CD4-positive, alpha-beta T cell (primary cell): ENCODE measurements around the gene CDK16. TPM values are rescaled to one million over a fixed set of nuclear protein-coding genes. Genes with fewer than 3 reads are reported as not detected.
A peak's percentile ranks its signal among the peaks of the same experiment; 100 is the strongest.

Experiments
- ATAC-seq: fragments of 200-7000 bp; cut with Tn5 transposase; one replicate; pipeline ENCODE4 v1.10.0; 2022; ENCODE audit warnings: mild to moderate bottlenecking; ENCODE audit not compliant: poor library complexity
- CTCF ChIA-PET: fragments of 350-600 bp; sonication (Branson Sonifier 250); formaldehyde crosslinking; loops from one replicate; lab custom pipeline; 2021; ENCODE audit warnings: antibody characterized with exemption, inconsistent platforms; lab: Charles Lee
- POLR2A ChIA-PET: fragments of 350-600 bp; sonication (Branson Sonifier 250); formaldehyde crosslinking; loops from one replicate; lab custom pipeline; 2021; ENCODE audit warnings: antibody characterized with exemption, inconsistent platforms; lab: Charles Lee
- DNase-seq, 14 experiments: peaks; one replicate each; pipeline ENCODE4 v3.0.0-alpha.2; 2013 to 2020; ENCODE audit warnings: mixed read lengths in 2 of 14
- H3K27ac ChIP-seq, 2 donors: one replicate each; pipeline versions ENCODE4 v1.5.1 to v1.7.0; 2013; ENCODE audit warnings: low read length in 2 of 2, low read depth in 1 of 2, mild to moderate bottlenecking in 1 of 2
- H3K27me3 ChIP-seq, 2 experiments: 1 replicate in 1 of 2; 2 replicates in 1 of 2; pipeline versions ENCODE4 v1.6.1 to v1.7.0; 2013; ENCODE audit warnings: low read length in 2 of 2, control low read depth in 1 of 2, mild to moderate bottlenecking in 1 of 2, moderate library complexity in 1 of 2; ENCODE audit not compliant: insufficient read depth in 2 of 2, control insufficient read depth in 1 of 2
- H3K36me3 ChIP-seq: one replicate; pipeline ENCODE4 v1.6.1; 2013; ENCODE audit warnings: low read length, control low read depth; ENCODE audit not compliant: insufficient read depth
- H3K4me1 ChIP-seq: one replicate; pipeline ENCODE4 v1.6.1; 2013; ENCODE audit warnings: low read length, control low read depth; ENCODE audit not compliant: insufficient read depth
- H3K4me3 ChIP-seq: one replicate; pipeline ENCODE4 v1.5.1; 2013; ENCODE audit warnings: mild to moderate bottlenecking, low read length, moderate library complexity
- H3K9me3 ChIP-seq, 2 experiments: 1 replicate in 1 of 2; 2 replicates in 1 of 2; pipeline versions ENCODE4 v1.6.1 to v1.7.0; 2013; ENCODE audit warnings: low read length in 2 of 2, mild to moderate bottlenecking in 2 of 2, control low read depth in 1 of 2, moderate library complexity in 1 of 2; ENCODE audit not compliant: control insufficient read depth in 1 of 2, insufficient read depth in 1 of 2
- H3K27ac Mint-ChIP-seq: one replicate; pipeline ENCODE4 v1.8.0; 2020; ENCODE audit warnings: mixed read lengths
- H3K27me3 Mint-ChIP-seq: one replicate; pipeline ENCODE4 v1.8.0; 2021; ENCODE audit warnings: mixed read lengths
- H3K36me3 Mint-ChIP-seq: one replicate; pipeline ENCODE4 v1.8.0; 2021; ENCODE audit warnings: low read depth, mixed read lengths
- H3K4me1 Mint-ChIP-seq: one replicate; pipeline ENCODE4 v1.8.0; 2021; ENCODE audit warnings: low read depth, mixed read lengths
- H3K4me3 Mint-ChIP-seq: one replicate; pipeline ENCODE4 v1.8.0; 2020; ENCODE audit warnings: mild to moderate bottlenecking, mixed read lengths
- H3K9me3 Mint-ChIP-seq: one replicate; pipeline ENCODE4 v1.8.0; 2020; ENCODE audit warnings: mixed read lengths
- intact Hi-C, 2 experiments: fragments of 100-400 bp; cut with DNase I in 1 of 2; cut with micrococcal nuclease in 1 of 2; formaldehyde crosslinking; loops; one replicate each; pipeline versions ENCODE4 v1.15.1 to v1.9.0; 2023 to 2025; cut with DNase I, micrococcal nuclease
- total RNA-seq, 174 experiments: library from RNA in 2 of 174; stranded (reverse) in 2 of 174; gene quantifications; one replicate each; pipeline ENCODE4 v1.2.3 and lab custom pipeline; 2021 to 2026
- TF ChIP-seq, protein P1 (sequence below): fragments of 200-600 bp; IDR thresholded peaks from one replicate; pipeline ENCODE4 v1.8.0; 2022; ENCODE audit warnings: antibody characterized with exemption, mild to moderate bottlenecking

Gene CDK16
- total RNA-seq, 2 experiments from 2014 or later, result 182 to 190 TPM

DNA sequence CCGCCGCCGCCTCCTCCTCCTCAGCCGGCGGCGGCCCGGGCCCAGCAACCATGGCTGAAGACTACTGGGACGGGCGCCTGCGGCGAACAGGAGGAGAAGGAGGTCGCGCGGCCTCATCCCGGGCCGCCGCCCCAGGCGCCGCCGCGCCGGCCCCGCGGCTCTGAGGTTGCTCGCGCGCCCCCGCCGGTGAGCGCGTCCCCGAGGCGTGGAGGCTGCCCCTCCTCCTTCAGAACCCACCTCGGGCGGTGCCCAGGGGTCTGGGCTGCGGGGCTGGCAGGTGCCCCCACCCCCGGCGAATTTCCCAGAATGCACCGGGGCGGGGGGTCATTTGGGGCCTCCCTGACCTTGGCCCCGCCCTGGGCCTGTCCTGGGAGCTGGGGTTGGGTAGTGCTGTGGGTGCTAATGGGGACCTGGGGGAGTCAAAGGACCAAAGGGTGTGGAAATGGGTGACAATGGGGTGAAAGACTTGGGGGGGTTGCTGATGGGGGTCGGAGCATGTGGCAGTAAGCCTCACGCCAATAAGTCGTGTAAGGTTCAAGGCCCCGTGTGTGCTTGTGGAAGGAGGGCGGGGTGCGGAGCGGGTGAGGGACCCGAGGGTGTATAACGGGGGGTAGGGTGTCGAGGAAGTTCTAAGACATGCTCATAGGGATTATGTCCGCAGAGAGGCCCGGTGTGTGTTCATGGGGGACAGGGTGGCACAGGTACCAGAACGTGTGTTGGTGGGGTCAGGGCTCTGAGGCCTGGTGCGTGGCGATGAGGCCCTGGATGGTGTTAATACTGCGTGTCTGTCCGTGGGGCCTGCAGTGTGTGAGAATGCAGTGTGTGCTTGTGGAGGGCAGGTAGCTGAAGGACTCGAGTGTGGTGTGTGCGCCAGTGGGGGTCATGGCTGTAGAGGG lies 687 bp downstream of the CDK16 start:
- CTCF ChIA-PET, result interaction anchor here (0.6 to 0.9 kb wide), 2 partner anchors 74 to 163 kb away, joined by 3 read pairs; partner anchors contain the start of genes NDUFB11 and RBM10
- H3K4me3 ChIP-seq, result peak overlapping the region; percentile 81

DNA sequence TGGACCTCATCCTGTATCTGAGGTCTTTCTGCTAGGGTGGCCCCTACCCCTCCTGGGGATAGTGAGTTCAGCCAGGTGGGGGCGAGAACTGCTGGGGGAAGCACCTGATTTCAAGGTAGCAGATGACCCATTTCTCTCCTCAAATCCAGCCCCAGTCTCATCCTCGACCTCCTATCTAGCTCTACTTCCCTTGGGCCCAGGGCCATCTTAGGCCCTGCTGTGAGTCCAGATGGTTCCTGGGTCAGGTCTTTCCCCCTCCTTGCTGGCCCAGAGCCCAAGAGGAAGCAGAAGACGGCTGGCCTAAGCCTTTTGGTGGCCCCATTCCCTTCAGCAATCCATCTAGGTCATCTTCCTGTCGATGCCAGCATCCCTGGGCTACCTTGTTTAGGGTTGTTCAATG lies 3.3 kb downstream of the CDK16 start:
- Mint-ChIP-seq H3K27me3 (no peaks in the 10 kb centered on the region), H3K4me3 (peak overlapping the region; percentile 34), H3K9me3 (no peaks in the 10 kb centered on the region), H3K36me3 (peaks cover 61% of the 10 kb centered on the region), H3K27ac (peak overlapping the region; percentile 39), H3K4me1 (peaks cover 31% of the 10 kb centered on the region)
- intact Hi-C loops, result no loop called here
- TF ChIP-seq, protein P1, sequence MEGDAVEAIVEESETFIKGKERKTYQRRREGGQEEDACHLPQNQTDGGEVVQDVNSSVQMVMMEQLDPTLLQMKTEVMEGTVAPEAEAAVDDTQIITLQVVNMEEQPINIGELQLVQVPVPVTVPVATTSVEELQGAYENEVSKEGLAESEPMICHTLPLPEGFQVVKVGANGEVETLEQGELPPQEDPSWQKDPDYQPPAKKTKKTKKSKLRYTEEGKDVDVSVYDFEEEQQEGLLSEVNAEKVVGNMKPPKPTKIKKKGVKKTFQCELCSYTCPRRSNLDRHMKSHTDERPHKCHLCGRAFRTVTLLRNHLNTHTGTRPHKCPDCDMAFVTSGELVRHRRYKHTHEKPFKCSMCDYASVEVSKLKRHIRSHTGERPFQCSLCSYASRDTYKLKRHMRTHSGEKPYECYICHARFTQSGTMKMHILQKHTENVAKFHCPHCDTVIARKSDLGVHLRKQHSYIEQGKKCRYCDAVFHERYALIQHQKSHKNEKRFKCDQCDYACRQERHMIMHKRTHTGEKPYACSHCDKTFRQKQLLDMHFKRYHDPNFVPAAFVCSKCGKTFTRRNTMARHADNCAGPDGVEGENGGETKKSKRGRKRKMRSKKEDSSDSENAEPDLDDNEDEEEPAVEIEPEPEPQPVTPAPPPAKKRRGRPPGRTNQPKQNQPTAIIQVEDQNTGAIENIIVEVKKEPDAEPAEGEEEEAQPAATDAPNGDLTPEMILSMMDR, result no peak
- Histone ChIP-seq H3K36me3 (peaks cover 38% of the 10 kb centered on the region), H3K4me3 (no peak overlapping the region), H3K27me3 (no peaks in the 10 kb centered on the region), H3K9me3 (no peaks in the 10 kb centered on the region), H3K27ac (no peak overlapping the region), H3K4me1 (peaks cover 29% of the 10 kb centered on the region)
- no peak for ATAC-seq
- ChIA-PET POLR2A (interaction anchor here (7.3 kb wide), 1 partner anchor 11 kb away, joined by 137 read pairs; the partner anchor contains the start of gene USP11), CTCF (no interaction called here)
- no peak for DNase-seq

More for the DNA sequence above, 687 bp downstream of the CDK16 start:
- TF ChIP-seq, protein P1, result no peak
- DNase-seq (peak; percentile 16 to 66 (median 40)), ATAC-seq (no peak)
- H3K4me3 Mint-ChIP-seq, result peak overlapping the region; percentile 93
- POLR2A ChIA-PET, result interaction anchor here (0.6 to 7.3 kb wide), 11 partner anchors 9 to 337 kb away, joined by 3 to 137 read pairs (median 5); partner anchors contain the start of gene USP11
- intact Hi-C loops, result loop anchor here in 1 of 2 experiments (1.0 to 5.0 kb wide), 2 partner anchors 14 to 138 kb away; partner anchors contain the start of gene USP11
- H3K36me3 Mint-ChIP-seq, result peaks cover 57% of the 10 kb centered on the region
- Histone ChIP-seq H3K27me3 (no peaks in the 10 kb centered on the region), H3K9me3 (no peaks in the 10 kb centered on the region), H3K27ac (peak overlapping the region; percentile 89 to 99), H3K36me3 (peaks cover 27% of the 10 kb centered on the region), H3K4me1 (peaks cover 30% of the 10 kb centered on the region)
- peak overlapping the region; percentile 98 for H3K27ac Mint-ChIP-seq
- H3K9me3 Mint-ChIP-seq, result no peaks in the 10 kb centered on the region
- H3K27me3 Mint-ChIP-seq, result no peaks in the 10 kb centered on the region
- H3K4me1 Mint-ChIP-seq, result peaks cover 38% of the 10 kb centered on the region

DNA sequence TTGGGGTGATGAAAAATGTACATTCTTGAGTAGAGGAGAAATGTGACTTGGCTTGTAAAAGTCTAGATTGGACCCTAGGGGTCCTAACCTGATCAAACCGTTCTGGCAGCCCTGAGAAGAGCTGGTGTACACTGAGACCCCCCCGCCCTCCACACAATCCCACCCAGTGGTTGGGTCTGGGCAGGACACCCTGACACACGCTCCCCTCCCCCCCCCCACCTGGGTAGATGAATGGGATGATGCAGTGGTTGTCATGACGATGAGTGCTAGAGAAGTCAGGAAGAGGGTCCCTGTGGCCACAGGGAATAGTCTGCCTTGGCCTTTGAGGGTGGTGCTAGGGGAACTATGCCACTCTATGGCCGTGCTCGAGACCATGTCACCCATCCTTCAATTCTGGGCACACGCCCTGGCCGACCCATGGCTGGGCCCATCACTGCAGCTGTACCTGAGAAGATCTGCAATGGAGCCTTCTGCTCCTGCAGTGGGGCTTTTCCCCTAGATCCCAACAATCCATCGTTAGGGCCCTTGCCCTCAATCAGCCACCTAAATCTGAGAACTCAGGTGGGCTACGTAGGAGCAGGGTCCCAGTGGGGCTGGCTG lies 4.4 kb downstream of the CDK16 start:
- Histone ChIP-seq H3K27me3 (no peaks in the 10 kb centered on the region), H3K27ac (no peak overlapping the region), H3K9me3 (no peaks in the 10 kb centered on the region), H3K4me3 (no peak overlapping the region), H3K36me3 (peaks cover 45% of the 10 kb centered on the region), H3K4me1 (peaks cover 21% of the 10 kb centered on the region)
- intact Hi-C loops, result no loop called here
- no peak for ATAC-seq
- TF ChIP-seq, protein P1, result no peak
- POLR2A ChIA-PET, result interaction anchor here (7.3 kb wide), 1 partner anchor 9 kb away, joined by 137 read pairs; the partner anchor contains the start of gene USP11
- CTCF ChIA-PET, result no interaction called here
- Mint-ChIP-seq H3K4me1 (peaks cover 22% of the 10 kb centered on the region), H3K27ac (no peak overlapping the region), H3K9me3 (no peaks in the 10 kb centered on the region), H3K4me3 (no peak overlapping the region), H3K36me3 (peaks cover 66% of the 10 kb centered on the region), H3K27me3 (no peaks in the 10 kb centered on the region)
- no peak for DNase-seq
